Stimulated activated CD4-positive, alpha-beta T cell treated with anti-CD3 and anti-CD28 coated beads, TNF-alpha, amount 100 ng/mL, for 1 hour (primary cell): ENCODE results near the gene NCAM1.

Source experiments
- DNase-seq, 3 donors: peaks; one replicate each; pipeline ENCODE4 v3.0.0-alpha.2; 2020; ENCODE audit warnings: low read depth in 3 of 3, low spot score in 1 of 3

NCAM1 gene

DNA sequence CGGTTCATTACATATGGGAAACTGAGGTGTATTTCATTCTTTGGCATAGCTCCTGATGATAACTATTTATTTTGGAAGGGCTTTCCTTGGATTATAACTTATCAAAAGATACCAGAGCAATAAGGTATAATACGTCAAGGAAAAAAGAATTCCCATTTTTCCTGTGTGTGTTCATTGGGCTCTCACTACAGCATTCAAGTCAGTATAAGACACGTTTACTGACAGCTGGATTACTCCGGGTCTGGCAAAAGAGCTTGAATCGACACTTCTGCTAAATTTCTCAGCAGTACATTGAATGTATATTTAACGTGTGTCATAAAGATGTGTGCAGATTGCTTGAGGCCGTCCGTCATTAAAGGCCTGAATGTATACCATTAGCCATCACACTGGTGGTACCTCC, 163.4 kb downstream of the NCAM1 start:
- DNase-seq = no peak

DNA sequence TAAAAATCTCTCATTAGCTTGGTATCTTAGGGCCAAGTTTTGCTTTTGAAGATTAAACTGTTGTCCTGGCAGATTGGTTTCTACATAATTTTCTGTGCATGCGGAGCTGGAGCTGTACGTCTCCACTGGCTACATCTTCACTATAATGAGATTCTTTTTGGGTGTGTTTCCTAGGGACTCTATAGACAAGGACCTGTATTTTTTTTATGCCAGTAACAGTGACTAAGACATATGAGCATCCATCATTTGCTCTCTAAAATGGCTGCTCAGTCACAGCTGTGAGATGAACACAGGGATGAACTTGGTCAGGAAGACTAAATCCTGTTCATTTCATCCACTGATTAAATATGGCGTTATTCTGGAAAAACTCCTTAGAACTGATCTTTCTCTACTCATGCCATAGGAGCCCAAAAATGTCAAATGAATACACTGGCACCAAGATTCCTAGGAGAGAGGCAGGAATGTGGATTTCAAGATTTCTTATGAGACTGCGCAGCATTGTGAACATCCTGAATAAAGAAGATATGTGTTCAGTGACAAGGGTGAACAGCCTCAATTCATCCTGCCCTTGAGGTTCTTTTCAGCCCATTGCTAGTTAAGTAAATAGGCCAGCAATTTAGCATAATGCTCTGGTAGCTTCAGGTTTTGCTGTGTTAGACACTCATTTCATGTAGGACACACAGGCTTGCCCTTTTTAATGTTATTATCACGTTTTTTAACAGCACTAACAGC, 168.2 kb downstream of the NCAM1 start:
- DNase-seq = no peak

DNA sequence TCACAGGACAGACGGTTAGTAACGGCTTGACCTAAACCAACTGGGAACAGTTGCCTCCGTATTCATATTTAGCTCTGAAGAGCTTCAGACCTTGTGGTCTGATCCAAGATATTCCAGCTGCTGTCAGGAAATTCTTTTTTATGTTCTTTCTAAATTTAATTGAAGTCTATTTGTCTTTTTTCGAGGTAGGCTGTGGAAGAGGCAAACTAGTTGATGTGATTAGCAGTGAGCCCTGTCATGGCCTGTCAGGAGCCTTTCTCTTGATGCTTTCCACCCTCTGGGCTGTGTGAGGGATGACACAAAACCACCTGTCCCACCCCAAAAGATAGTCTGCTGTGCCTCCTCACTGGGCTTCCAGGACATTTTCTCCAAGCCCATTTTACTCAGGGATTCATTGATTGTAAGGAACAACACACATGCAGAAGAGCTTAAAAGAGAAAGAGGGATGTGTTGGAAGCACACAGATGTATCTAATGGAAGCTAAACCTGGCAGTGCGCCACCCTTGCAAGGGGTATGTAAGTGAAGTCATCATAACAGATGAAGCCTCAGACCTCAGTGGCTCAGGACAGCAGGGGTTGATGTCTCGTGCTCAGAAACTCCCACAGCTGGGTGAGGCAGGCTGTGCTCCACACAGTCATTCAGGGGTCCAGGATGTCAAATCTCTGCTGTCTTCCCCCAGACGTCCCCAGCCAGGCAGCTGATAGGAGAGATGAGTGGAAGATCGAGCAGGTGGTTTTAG, 170.0 kb downstream of the NCAM1 start:
- no peak for DNase-seq

DNA sequence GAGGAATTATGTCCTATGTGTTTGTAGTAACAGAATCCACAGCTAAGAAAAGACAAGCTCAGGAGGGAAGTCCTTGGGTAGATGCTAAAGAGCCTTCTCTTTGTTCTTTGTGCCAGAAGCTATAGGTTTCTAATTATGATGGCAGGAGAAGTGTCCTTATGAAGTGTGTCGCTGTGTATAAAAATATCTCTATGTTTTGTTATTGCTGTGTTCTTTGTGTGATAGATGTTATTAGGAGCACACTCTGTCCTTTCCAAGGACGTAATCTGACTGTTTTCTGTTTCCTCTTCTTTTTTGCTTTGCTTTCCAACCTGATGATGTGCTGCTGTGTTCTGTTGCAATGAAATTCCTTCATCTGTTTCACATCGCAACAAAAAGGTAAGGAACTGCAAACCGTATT, 171.9 kb downstream of the NCAM1 start:
- no peak for DNase-seq

DNA sequence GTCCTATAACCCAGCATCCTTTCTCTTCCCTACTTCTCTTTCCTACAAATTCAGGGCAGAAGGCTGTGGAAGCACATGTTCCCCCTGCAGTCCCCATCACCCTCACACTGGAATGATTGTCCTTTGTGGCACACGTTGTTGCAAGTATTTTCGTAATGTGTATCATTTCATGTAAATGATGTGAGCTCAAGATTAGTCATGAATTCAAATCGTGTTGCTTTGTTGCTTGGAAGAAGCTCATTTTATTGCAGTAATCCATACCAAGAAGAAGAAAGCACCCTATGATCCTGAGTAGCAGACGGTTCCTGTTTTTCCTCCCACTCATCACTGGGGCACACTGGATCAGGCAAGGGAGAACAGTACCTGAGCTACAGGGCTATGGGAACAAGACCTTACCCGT, 173.4 kb downstream of the NCAM1 start:
- DNase-seq = no peak

DNA sequence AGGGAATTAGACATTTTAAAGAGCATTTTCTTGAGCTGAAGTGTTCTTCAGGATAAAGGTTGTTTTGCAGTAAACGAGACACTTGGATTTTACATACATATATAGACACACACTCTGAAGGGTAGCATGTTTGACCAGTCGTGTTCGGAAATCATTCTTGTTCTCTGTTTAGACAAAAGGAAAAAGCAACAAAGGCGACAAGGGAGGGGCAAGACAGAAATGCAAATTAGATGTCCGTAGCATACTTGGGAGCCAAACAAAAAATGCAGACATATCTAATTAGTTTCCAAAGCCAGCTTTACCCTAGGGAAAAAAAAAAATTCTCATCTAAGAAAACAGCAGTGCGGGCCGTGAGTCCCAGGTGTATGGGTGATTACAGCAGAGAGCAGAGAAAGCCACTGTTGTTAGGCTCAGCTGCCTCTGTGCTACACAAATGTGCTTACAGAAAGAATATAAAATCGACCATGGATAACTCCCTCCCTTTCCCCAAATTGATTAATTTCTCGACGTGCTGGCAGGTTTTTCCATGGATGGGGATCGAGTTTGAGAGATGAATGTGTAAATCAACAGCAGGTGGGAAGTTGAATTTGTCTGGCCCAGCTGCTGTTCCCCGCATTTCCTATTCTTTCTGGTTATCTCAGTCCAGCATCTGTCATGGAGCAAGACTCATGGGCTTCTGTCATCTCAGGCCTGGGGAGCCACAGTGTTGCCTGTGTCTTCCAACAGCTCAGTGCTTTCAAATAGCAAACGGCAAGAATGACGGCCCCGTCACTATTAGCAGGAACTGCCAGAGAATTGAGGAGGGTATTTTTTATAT, 176.7 kb downstream of the NCAM1 start:
- no peak for DNase-seq

DNA sequence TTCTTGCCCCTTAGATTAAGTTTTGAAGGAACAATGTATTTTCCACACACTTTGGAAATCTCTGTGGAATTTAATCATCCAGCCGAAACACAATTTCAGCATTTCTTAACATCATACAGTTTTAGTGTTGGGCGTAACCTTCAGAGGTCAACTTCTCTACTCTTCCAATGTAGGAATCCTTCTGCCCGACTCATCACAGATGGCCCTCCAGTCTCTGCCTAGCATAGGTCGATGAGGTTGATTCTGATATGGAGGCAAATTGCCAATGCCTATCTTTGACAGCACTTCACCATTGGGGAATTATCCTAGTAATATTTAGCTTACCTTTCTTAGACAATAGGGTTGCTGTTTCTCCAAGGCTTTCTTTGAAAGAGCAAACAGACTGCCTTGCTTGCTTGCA, 177.5 kb downstream of the NCAM1 start:
- no peak for DNase-seq

DNA sequence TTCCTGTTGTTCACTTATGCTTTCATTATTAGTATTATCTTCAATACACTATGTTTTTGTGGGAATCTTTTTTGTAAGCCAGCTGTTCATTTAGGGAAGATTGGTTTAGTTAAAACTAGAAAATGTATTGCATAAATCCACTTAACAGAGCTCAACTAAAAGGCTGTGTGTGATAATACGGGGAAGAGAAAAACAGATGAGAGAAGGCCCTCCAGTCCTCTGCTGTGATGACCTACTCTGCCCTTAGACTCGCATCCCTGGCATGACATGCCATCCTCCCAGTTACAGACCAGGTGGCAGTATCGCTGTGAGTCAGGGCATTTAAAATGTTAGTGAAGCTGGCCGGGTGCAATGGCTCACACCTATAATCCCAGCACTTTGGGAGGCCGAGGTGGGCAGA, 179.8 kb downstream of the NCAM1 start:
- no peak for DNase-seq

DNA sequence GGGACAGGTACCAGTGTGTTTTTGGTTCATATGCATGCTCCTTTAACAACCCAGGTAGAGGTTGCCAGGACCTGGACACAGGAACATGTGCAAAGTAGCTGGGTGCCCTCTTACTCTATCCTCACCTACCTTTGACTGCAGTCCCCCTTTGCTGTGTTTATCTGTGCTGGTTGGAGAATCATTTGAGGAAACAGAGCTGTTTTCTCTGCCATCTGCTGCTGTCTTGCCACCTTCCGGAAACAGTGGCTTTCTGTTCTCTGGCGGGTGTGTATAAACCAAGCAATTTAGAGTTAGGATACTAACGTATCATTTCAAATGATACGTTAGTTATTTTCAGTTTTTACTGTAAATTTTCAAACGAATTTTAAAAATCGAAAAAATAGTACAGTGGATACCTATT, 181.3 kb downstream of the NCAM1 start:
- DNase-seq = no peak

DNA sequence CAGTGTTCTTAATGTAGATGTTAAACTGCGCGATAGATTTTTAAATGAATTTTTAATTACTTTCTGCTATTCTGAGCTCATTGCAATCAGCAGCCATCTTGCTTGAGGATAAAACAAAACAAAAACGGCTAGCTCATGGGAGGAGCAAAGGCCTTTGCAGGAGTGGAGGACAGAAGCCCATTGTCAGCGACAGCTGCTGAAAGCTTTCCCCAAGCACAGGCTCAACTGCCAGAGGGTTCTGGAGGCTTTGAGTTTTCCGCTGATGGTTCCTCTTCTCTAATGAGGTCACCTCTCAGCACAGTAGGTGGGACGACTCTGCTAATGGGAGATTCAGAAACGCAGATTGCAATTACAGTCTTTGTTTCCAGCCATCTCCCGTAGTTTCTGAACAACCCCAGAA, 186.0 kb downstream of the NCAM1 start:
- DNase-seq = no peak

DNA sequence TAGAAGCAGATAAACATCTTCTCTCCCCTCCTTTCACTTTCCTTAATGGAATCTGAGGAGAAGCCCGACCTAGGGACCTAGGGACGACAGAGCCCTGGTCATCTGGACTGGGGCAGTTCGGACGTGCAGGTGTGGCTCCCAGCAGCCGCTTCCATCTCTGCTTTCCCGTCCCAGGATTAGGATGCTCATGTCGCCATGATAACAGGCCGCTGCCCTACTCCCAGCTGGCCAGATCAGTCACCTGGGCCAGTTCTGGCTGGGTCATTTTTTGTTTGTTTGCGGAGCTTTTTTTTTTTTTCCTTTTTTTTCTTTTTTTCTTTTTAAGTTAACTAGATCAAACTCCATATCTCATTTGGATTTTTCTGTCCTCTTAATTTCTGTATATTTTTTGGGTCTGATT, 186.9 kb downstream of the NCAM1 start:
- DNase-seq = no peak

DNA sequence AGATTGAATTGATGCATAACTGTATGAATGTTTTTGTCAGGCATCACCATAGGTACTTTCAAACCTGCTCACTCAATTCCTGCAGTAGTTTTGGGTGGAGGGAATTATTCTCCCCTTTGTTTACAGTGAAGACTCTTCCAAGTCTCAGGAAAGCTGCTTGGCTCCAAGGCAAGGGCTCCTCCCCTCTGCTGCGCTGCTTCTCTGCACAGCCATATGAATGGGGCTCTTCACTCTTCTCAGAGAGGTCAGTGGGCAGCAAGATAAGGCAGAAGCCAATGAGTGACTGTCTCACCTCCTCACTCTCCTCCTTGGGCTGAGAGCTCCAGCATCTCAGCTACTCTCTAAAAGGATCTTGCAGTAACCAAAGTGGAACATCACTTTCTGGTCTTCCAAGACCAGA, 187.4 kb downstream of the NCAM1 start:
- no peak for DNase-seq

DNA sequence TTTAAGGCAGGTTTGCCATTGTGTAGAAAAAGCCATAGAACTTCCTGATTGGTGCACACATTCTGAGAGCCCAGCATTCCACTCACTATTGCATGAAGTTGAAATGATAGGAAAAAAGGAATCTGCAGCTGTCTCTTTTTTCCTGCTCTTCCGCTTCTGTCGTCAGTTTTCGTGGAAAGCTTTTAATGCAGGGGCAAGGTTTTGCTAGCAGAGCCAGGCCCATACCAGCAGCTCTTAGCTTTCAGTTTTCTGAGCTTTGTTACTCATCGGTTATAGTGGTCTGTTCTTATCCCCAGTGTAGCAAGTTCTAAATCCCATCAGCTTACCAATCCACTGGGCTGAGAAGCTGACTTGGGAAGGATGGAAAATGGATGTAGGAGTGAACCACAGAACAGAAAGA, 190.3 kb downstream of the NCAM1 start:
- no peak for DNase-seq

DNA sequence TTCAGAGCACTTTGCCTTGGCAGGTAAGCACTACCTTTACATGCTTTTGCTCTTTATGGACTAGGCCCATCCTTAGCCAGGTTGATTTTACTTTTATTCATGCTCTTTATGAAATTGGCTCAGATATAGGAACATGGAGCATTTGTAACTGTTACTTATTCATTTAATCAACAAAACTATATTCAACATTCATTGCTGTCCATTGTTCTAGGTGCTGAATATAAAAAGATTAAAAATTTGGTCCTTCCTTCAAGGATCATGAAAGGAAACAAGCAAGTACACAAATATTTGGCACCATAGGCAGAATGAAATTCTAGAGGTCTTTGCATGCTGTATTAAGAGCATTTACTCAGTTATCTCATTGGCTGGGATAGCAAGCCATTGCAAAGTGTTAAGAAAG, 191.3 kb downstream of the NCAM1 start:
- DNase-seq = no peak

DNA sequence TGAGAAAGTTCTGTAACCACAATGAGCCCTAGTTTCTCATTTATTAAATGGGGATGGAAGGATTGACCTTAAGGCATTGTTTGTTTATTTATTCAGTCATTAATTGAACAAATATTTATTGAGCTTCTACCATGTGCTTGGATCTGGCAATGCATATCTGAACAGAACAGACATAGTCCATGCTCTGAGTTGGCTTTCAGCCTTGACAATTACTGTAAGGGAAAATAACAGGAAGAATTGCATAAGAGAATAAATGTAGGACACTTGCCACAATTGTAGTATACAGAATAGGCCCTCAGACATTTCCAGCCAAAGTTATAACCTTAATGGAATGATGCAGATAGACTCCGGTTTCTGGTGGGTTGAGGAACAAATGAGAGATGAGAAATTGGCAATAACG, 192.6 kb downstream of the NCAM1 start:
- DNase-seq = no peak

DNA sequence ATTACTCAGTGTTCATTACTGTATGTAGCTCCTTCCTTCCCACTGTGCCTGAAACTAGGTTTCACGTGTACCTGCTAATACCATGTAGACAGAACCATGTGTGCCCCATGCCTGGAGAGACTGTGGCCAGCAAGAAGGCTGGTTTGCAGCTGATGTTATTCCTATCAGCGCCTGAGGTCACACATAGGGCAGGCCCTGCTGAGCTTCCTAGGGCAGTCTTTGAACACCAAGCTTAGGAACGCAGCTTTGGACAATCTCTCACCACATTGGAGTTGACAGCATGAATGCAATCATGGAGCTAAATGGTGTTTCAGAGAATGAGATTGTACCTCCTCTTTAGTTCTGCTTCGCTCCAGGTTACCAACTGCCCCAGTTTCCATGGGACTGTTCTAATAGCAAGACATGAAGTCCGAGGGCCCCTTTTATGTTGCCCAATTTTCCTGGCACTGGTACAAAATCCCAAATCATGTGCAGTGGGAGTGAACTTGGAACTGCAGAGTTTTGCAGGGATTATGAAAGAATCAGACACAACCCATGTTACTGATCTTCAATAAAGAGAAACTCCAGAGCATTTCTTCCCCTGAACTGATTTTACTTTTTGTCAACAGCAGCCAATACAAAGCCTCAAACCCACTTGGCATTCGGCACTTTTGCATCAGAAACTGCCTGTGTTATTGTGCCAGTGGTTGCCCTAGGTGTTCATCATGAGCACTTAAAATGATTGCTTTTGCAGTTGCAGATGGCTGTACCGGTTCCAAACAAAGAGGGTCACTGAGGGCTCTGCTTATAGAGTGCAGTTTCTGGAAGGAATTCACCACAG, 199.0 kb downstream of the NCAM1 start:
- DNase-seq = no peak

DNA sequence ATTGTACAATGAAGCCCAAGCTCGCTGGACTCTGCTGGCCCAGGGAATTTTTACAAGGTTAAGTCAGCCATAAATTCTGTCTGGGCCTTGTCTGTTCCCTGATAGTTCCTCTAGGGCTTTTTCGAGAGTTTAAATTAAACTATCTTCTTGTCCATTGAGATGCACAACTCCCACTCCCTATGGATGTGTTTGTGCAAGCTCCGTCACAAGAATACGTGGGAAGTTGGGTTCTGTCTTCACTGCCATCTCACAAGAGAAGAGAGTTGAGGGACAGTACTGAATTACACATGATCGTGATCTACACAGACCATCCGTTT, 199.5 kb downstream of the NCAM1 start:
- no peak for DNase-seq

DNA sequence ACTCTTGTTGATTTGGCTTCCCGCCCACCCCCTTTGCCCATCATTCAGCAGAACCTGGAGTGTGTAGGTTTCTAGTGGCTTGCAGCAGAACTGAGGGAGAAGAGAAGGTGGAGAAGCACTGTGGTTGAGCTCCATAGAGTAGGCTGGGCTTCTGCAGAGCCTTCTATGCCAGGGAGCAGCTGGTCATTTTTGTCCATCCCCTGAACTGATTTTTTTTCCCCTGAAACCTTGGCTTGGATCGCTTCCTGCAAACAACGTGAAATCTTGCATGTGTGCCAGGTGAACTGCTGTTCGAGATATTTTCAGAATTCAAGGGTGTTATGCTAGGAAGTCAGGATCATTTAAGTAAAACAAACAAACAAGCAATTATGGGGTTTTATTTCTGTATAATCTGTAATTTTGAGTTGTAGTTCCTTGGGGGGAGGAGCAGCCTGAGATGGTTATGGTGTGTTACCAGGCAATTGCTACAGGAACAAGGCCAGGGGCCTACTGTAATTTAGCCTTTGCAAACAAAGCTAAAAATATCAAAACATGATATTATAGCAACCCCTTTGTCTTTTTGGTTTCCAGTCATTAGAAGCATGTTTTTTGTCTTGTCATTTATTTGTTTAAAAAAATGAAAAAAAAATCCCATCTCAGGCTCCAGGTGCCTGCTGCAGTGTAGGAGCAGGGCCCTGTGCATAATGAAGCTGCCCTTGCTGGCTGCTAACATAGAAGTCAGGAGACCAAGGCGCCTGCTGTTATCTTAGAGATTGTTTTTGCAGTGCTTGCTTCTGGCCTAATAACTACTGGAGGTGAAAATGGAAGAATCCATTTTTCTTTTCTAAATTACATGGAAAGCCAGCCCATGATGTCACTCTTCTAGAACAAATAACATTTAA, 200.7 kb downstream of the NCAM1 start:
- no peak for DNase-seq

DNA sequence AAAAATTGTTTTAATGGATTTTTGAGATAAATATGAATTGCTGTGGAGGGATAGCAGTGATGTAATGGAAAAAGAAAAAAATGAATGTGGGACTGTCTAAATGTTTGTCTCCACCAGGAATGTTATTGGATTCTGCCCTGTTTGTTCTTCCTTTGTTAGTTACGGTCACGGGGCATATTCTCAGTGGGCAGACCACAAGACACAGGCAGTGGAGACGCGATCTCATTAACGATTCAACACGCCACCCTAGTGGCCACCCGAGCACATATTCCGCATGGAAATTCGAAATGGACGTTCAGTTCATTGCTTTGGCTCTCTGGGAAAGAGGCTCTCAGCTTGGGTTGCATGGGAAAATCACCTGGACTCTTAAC, 201.4 kb downstream of the NCAM1 start:
- no peak for DNase-seq

DNA sequence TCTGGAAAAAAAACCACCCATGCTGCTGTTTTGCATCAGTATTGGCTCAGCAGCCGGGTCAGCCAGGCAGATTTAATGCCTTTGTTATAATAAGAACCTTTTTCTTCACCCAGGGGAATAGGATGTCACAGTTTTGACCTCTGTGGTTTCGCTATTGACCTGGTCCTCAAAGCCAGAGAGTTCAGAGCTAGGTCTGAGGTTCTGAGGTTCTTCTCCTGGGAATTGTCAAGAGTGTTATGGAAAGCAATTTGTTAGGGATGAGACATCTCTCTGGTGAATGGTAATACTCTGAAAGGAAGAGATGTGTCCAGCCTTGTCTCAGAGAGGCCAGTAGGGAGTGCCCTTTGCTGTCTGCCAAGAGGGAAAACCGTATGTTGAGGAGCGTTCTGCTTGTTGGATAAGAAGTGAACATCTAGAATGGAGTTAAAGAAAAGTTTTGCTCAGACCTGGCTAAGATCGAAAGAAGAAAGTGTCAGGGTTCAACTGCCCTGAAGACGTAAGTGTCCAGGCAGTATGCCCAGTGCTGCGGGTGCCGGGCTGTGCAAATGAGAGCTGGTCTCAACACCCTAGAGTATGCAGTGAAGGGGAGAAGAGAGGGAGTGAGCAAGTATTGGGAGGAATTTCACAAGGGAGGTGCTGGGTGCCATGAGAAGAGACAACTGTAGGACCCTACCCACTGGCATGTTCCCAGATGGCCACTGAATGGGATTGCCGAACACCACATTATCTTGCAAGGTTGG, 202.2 kb downstream of the NCAM1 start:
- no peak for DNase-seq
